Endothelial cell of umbilical vein (primary cell): ENCODE data around the gene LRCH2.

Source experiments
- EZH2 ChIP-seq: IDR thresholded peaks from 2 replicates; pipeline ENCODE4 v1.6.1; 2012; ENCODE audit warnings: borderline replicate concordance, low read depth, mild to moderate bottlenecking, moderate library complexity, low read length, inconsistent platforms; ENCODE audit not compliant: severe bottlenecking
- JUN ChIP-seq: IDR thresholded peaks from 2 replicates; pipeline ENCODE4 v1.6.1; 2011; ENCODE audit warnings: borderline replicate concordance, low read depth; ENCODE audit not compliant: insufficient read length, insufficient read depth
- MAX ChIP-seq: IDR thresholded peaks from 2 replicates; pipeline ENCODE4 v1.6.1; 2011; ENCODE audit not compliant: insufficient read depth, insufficient read length
- MYC ChIP-seq: IDR thresholded peaks from one replicate; pipeline ENCODE4 v1.6.1; 2011; ENCODE audit warnings: mild to moderate bottlenecking, low read depth, low read length
- POLR2AphosphoS5 ChIP-seq: IDR thresholded peaks from 2 replicates; pipeline ENCODE4 v1.6.1; 2012; ENCODE audit warnings: low read depth, mild to moderate bottlenecking, control low read depth, low read length, moderate library complexity; ENCODE audit not compliant: insufficient read depth
- TF ChIP-seq, protein P1 (sequence below), 2 donors: IDR thresholded peaks; 1 replicate in 1 of 2; 2 replicates in 1 of 2; pipeline ENCODE4 v1.5.1; 2011; ENCODE audit warnings: low read length in 2 of 2, mild to moderate bottlenecking in 2 of 2, moderate library complexity in 2 of 2, control low read depth in 1 of 2, inconsistent platforms in 1 of 2, low read depth in 1 of 2; ENCODE audit not compliant: insufficient read depth in 1 of 2; ENCODE audit errors: extremely low read depth in 1 of 2

- TF ChIP-seq EZH2 (no peak), MAX (no peak), MYC (no peak), POLR2AphosphoS5 (no peak), JUN (no peak)
- TF ChIP-seq, protein P1, sequence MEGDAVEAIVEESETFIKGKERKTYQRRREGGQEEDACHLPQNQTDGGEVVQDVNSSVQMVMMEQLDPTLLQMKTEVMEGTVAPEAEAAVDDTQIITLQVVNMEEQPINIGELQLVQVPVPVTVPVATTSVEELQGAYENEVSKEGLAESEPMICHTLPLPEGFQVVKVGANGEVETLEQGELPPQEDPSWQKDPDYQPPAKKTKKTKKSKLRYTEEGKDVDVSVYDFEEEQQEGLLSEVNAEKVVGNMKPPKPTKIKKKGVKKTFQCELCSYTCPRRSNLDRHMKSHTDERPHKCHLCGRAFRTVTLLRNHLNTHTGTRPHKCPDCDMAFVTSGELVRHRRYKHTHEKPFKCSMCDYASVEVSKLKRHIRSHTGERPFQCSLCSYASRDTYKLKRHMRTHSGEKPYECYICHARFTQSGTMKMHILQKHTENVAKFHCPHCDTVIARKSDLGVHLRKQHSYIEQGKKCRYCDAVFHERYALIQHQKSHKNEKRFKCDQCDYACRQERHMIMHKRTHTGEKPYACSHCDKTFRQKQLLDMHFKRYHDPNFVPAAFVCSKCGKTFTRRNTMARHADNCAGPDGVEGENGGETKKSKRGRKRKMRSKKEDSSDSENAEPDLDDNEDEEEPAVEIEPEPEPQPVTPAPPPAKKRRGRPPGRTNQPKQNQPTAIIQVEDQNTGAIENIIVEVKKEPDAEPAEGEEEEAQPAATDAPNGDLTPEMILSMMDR (IDR thresholded peaks at IDR 0.05; ENCODE audit: extremely low read depth in 1 of 2, insufficient read depth in 1 of 2, low read depth in 1 of 2, low read length in 2 of 2): no peak
Measured at GRCh38 chrX:115260330-115260729, 26.4 kb upstream of the LRCH2 start.
